HG03342 (cell line): ENCODE results near the gene PADI4.
"Not testable (repeated sequence)": the region's sequence is repeated elsewhere in the genome, so short reads cannot be mapped to it uniquely, and the experiment has no call there.

Source experiments
- ATAC-seq: cut with Tn5 transposase; IDR thresholded peaks from one replicate; pipeline ENCODE4 v1.9.1; 2021; ENCODE audit warnings: mild to moderate bottlenecking, moderate library complexity; ENCODE audit not compliant: unreplicated experiment

The PADI4 gene

DNA sequence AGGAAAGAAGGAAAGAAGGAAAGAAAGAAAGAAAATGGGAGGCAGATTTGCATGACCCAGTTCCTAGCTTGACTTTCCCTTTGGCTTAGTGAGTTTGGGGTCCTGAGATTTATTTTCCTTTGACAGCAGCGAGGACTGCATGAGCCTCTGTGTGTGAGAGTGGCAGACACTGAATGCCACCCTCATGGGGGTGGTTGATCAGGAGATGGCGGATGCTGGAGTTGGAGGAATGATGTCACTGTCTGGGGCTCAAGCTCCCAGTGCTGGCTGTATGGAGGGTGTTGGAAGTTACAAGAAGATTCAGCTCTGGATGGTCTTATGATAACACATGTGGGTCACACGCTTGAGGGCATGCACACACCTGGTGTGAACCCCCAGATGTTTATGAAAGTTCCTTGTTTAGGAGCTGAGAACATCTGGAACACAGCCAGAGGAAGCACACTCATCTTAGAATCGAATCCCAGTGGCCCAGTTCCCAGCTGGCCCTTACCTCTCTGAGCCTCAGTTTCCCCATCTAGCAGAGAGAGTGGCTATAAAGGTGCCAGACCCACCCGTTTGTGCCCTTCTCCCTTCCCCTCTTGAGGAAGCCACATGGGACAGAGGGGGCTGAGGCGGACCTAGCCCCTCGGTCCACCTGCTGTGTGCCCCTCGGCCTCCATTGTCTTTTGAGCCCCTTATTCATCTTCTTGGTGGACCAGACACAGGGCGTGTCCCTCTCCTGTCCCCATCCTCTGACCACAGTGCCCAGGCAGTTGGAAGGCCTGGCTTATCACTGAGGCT is 5.7 kb downstream of the PADI4 start:
- no peak for ATAC-seq

DNA sequence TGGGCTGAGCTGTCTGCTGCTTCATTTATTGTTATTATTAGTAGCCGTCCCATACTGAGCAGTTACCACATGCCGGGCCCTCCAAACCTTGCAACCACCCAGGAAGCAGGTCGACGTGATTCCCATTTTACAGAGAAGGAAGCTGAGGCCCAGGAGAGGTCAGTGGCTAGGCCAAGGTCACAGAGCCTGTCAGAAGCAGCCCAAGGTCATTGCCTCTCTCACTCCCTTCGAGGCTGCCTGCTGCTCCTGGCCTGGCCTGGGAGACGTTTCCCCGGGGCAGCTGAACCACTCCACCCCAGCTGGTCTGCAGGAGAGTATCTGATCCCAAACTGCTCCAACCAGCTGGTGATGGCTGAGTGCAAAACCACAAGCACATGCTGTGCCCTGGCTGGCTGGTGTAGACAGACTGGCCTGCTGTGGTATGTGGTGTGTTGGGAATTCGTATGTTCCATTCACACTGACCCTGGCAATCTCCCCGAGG is 6.5 kb downstream of the PADI4 start:
- no peak for ATAC-seq

DNA sequence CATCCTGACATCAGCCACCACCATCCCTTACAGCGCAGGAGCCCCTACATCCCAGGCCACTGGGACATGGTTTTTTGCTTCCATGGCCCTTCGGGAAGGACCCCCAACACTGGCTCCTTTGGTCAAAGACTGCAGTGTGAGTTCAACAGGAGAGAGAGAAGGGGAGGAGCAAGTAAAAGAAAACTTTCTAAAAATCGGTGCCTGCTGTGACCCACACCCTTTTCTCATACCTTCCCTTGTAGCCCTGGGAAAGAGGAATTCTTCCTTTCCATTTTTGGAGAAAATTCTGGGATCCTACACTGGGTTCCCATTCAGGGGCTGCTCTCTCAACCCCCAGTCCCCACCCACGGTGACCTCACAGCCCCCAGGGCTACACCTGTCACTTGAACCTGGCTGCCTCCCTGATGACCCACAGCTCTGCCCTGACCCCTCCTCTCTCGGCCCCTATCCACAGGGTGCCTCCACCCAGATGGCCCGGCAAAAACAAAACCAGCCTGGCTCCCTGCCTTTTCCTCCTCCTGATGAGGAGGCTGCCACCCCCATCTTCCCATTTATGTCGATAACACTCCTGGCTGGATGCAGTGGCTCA is 7.6 kb downstream of the PADI4 start:
- ATAC-seq, result no peak

DNA sequence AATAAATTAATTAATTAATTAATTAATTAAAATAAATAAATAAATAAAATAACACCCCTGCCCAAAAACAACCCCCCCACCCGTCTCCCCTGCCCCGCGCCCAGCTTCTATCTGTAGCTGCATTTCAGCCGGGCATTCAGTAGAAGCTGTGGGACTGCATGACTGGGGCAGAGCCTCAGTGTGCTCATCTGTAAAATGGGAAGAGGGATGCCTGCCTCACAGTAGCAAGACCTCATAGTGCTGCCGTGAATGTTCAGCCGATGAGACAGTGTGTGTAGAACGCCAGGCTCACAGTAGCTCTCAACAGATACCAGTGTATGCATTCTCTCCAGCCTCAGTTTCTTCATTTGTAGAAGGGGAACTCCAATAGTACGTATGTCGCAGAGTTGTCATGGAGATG is 8.7 kb downstream of the PADI4 start:
- no peak for ATAC-seq

DNA sequence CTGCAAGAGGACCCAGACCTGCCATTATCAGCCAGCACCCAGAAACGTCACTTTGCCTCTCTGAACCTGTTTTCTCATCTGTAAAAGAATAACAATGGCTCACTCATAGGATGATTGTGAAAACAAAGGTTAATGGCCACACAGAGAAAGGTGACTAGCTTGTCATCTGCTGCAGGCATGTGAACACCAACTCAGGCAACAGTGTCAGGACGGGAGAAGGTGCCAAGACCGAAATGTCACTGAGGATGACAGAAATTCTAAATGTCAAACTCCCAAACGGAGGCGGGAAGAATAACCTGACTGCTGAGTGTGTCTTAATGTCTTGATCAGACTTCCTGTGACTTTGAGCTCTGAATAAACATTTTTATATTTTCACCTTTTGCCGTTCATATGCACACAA is 10.3 kb downstream of the PADI4 start:
- ATAC-seq, result no peak

DNA sequence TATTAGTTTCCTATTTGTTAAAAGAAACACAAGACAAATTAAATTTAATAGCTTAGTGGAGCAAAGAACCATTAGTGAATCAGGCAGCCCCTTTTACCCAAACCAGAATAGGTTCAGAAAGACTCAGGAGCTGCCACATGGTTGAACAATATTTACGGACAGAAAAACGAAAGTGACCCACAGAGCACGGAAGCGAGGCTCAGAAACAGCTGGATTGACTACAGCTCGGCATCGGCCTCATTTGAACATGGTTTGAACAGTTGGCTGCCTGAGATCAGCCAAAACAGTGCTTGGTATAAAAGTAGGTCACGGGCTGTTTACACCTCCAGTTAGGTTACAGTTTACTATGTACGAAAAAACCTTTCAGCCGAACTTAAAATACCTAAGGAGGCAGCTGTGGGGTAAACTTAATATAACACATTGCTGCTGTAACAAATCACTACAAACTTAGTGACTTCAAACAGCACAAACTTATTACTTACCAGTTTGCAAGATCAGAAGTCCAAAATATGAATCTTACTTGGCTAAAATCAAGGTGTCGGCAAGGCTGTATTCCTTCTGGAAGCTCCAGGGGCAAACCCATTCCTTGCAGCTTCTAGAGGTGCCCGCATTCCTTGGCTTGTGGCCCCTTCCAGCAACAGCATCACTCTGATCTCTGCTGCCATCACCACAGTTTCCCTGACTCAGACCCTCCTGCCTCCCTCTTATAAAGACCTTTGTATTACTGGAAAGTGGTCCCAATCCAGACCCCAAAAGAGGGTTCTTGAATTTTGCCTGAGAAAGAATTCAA is 11.8 kb downstream of the PADI4 start:
- ATAC-seq, result no peak

DNA sequence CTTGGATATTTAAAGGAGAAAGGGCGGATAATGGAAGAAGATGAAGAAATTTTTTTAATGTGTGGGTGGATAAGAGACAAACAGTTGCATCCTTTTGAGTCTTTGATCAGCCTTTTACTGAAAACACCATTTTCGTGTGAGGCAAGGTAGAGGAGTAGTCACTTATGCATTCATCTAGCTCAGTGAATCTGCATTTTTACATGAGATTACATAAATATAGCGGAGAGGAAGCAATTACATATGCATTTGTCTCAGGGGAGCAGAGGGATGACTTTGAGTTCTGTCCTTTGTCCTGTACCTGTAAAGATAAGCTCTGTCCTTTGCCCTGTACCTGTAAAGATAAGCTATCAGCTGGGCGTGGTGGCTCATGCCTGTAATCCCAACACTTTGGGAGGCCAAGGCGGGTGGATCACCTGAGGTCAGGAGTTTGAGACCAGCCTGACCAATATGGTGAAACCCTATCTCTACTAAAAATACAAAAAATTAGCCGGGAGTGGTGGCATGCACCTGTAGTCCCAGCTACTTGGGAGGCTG is 13.9 kb downstream of the PADI4 start:
- not testable (repeated sequence) for ATAC-seq

DNA sequence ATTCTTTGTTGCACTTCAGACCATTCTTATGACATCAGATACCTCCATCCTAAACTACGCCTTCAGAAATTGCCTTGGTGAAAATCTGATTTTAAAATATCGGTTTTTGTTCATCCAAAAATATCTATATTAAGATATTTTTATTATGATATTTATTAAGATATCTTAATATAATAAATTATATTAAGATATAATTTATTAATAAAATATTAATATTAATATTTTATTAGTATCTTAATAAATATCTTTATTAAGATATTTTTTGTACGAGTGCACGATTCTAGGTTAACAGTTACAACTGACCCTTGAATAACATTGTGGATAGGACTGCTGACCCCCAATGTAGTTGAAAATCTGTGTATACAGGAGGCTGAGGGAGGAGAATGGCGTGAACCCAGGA is 20.9 kb downstream of the PADI4 start:
- no peak for ATAC-seq

DNA sequence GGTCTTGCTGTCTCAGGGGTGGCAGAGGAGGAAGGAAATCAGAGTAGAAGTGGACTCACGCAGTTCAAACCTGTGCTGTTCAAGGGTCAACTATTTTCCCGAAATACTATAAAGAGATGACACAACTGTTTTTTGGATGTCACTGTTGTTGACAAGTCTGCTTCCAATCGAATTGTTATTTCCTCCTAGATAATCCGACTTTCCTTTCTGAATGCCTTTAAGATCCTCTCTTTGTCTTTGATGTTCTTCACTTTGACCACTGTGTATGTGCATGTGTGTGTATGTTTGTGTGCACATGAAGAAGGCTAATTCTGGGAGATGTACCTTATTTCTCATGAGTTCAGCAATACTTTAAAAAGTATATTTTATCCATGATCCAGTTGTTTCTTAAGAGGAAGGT is 21.6 kb downstream of the PADI4 start:
- no peak for ATAC-seq

DNA sequence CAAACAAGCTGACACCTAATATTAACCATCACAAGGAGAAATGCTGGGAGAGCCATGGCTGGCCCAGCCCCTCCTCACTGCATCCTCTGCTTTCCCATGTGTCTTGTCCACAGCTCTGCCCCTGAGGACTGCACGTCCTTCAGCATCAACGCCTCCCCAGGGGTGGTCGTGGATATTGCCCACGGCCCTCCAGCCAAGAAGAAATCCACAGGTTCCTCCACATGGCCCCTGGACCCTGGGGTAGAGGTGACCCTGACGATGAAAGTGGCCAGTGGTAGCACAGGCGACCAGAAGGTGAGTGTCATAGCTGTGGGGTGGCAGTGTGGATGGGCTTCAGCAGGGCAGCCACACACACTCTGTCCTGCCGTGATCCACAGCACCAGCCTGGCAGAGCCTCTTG is 22.9 kb downstream of the PADI4 start:
- ATAC-seq, result no peak

DNA sequence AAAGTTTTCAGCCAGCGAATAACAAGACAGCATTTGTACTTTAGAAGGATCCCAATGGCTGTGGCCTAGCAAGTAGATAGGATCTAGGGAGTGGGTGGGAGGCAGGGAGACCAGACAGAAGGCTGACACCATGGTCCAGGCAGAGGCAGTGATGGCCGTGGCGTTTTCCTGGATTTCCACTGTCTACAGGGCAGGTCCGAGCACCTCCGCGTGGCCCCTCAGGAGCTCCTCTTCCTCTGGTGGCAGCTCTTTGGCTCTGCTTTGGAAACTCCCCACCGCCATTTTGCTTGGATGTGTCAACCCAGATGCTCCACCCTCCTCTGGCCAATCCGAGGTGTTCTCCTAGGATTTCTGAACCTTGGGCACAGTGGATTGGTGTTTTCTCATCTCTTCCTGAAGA is 25.1 kb downstream of the PADI4 start:
- ATAC-seq, result no peak

DNA sequence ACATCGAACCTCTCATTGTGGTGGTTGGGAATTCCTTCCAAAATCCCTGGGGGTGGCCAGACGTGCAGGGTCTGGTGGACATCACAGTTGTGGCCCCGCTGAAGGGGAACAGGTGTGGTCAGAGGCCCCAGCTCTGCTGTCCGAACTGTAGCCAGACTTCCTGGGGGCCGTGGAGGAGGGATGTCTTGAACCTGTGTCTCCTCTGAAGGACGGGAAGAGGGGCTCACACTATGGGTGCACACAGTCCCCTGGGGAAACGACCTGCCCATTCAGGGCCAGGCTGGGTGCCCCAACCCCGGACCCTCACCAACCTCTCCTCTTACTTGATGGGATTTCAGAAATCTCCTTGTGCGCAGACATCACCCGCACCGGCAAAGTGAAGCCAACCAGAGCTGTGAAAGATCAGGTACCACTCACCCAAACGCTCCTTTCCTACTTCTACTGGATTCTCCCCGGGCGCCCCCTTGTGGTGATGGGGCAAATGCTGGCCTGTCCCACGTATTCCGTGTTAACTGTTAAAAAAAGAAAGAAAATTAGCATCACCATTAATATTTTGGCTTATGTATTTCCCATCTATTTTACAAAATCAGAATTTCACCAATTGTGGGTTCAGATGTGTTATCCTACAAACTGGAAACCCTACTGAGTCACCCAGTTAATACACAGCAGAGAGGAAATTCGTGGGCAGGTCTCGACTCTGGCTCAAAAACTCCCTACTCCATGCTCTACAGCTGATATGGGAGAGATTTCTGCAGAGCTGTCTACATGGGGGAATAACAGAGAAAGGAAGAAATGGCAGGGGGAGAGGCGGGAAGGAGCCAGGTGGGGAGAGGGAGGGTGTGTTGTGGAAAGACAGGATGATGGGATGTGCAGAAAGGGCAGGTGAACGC is 28.1 kb downstream of the PADI4 start:
- ATAC-seq, result no peak

DNA sequence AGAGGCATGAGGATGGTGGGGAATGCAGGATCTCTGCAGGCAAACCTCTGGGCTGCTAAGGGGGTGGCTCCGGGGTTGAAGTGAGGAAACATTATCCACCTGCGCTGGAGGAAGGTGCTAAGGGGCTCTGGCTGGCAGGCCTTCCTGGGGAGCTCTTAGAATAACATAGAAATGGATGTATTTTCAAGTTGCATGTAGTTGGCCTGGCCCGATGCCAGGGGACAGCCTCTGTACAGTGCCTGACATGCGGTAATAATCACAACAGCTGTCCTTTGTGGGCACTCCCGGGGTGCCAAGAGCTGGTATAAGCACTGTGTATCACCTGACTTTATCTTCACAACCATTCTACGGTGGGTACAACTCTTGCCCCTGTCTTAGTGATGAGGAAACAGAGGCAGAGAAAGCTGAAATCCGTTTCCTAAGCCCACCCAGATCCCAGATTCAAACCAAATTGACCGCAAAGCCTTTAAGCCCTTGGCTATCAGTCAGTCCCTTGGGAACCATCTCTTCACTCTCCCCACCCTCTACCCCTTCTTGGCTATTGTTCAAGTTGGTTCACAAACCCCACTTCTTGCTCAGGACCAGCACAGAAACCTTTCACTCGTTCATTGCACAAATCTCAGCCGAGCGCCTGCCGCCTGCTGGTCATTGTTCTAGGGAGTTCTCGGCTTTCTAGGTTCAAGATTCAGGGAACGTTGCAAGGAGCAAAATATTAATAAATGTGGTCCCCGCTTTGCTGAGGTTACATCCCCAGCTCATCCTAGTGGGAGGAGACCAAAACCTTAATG is 30.9 kb downstream of the PADI4 start:
- ATAC-seq, result no peak

DNA sequence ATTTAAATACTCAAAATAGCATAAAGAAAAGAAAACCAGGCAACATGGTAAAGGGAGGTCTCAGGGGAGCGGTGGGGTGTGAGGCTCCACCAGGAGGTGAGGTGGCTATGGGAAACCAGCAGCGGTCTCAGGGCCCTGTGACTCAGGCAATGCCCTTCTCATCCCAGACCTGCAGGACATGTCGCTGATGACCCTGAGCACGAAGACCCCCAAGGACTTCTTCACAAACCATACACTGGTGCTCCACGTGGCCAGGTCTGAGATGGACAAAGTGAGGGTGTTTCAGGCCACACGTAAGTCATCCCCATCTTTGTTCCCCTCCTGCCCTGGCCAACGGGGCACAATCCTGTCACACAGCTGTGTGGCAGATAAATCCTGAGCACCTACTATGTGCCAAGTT is 31.5 kb downstream of the PADI4 start:
- ATAC-seq, result no peak

DNA sequence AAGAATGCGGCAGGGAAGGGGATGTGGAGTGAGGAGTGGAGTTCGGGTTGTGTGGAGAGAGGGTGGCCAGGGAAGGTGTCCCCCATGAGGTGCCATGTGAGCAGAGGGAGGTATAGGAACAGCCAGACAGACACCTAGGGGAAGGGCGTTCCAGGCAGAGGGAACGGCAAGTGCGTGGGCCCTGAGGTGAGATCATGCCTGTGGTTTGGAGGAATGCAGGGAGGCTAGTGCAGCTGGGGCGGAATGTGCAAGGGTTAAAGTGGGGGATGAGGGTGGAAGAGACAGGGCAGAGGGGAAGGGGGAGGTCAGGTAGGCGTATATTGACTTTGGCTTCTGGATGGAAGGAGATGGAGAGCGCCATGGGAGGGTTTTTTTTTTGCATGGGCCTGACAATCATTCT is 32.4 kb downstream of the PADI4 start:
- no peak for ATAC-seq

DNA sequence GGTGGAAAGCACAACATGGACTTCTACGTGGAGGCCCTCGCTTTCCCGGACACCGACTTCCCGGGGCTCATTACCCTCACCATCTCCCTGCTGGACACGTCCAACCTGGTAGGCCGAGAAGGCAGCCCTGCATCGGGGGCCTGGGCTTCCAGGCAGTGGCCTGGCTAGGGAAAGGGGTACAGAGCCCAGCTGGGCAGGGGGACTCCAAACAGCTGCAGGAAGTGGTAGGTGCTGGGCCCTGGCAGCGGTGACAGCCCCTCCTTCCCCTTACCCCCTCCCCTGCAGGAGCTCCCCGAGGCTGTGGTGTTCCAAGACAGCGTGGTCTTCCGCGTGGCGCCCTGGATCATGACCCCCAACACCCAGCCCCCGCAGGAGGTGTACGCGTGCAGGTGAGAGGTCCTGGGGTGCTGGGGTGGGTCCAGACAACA is 34.0 kb downstream of the PADI4 start:
- ATAC-seq, result no peak

DNA sequence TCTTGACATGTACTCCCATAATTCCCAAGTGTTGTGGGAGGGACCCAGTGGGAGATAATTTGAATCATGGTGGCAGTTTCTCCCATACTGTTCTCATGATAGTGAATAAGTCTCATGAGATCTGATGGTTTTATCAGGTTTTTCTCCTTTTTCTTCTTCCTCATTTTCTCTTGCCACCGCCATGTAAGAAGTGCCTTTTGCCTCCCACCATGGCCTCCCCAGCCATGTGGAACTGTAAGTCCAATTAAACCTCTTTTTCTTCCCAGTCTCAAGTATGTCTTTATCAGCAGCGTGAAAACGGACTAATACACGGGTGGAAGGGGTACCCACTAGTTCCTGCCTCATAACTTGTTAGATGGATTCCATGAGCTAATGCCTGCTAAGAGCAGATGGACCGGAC is 37.5 kb downstream of the PADI4 start:
- not testable (repeated sequence) for ATAC-seq

DNA sequence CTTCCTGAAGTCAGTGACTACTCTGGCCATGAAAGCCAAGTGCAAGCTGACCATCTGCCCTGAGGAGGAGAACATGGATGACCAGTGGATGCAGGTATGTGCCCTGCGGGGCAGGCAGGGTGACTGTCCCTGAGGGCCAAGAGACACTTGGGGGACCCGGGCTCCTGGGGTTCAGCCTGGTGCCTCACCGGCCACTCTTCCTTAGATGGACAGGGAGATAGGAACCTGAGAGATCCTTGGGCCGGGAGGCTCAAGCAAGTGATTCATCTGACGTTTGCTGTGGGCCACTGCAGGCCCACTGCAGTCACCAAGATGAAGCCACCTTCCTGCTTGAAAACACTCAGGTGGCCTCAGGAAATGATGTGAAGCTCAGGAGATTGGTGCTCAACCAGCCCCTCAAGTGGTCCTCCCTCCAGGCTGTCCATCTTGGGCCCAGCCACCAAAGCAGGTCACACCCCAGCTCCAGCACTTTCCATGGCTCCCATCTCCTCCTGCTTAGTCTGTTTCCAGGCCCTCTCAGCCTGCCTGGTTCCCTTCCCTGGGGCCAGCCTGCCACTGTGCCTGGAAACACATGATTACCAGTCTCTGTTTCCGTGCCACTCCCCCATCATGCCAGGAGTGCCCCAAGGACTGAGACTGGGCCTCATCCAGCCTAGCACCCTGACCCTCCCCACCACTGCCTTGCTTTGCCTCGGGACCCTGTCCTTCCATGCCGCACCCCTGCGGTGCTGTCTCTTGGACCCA is 38.2 kb downstream of the PADI4 start:
- ATAC-seq, result no peak
